NCI-H2081 (cell line): ENCODE measurements around the gene CDKL4.
"Not testable (repeated sequence)": the region's sequence is repeated elsewhere in the genome, so short reads cannot be mapped to it uniquely, and the experiment has no call there.

Experiments used
- DNase-seq, 2 experiments: peaks; one replicate each; lab custom pipeline; 2025; lab: John Stamatoyannopoulos, UW

CDKL4 gene

DNA sequence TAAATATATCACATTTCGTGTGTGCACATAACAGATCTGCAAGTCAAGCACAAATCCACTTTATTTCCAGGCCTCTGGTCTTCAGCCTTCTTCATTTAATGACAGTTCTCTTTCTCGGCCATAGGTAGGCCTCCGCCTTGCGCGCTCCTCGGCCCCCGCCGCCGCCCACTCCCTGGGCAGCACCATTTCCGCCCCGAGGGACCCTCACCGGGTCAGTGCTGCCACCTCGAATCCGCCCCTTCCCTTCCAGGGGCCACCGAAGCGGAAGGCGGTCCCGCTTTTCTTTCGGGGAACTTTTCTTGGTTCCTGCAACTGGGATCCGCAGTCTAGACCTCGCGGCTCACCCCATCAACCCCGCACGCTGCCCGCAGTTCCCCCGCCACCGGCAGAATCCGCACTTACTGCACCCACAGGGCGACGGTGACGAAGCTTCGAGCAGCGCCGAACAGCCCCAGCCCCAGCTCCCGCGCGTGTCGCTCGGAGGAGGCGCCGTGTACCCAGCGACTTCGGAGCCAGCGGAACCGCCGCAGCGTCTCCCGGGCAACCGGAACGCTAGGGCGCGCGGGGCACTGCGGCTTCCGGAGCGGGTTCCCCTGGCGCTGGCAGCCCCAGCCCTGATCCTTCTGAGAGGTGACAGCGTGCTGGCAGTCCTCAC lies at the start of gene CDKL4:
CDKL4 (minus strand) TSS at position 502 of the 655 bp plus-strand sequence.
- no peak for DNase-seq

DNA sequence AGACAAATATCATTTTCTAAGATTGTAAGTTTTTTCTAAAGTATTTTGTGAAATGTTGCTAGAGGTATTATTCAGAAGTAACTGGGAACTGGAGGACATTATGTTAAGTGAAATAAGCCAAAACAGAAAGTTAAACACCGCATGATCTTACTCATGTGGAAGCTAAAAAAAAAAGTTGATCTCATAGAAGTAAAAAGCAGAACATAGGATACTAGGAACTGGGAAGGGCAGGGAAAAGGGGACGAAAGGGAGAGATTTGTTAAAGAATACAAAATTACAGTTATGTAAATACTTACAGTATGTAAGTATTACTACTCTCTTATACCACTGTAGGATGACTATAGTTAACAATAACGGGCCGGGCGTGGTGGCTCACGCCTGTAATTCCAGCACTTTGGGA lies 46.7 kb upstream of the CDKL4 start:
- no peak for DNase-seq

DNA sequence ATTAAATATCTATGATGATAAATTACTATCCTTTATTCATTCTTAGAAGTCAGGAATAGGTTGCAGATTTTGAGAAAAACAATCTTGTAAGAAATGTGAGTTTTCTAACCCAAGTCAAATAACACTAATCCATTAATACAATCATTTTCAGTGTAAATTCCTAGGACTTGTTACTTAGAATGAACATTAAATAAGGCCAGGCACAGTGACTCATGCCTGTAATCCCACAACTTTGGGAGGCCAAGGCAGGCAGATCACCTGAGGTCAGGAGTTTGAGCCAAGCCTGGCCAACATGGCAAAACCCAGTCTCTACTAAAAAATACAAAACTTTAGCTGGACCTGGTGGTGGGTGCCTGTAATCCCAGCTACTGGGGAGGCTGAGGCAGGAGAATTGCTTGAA lies 45.8 kb upstream of the CDKL4 start:
- DNase-seq: no peak

DNA sequence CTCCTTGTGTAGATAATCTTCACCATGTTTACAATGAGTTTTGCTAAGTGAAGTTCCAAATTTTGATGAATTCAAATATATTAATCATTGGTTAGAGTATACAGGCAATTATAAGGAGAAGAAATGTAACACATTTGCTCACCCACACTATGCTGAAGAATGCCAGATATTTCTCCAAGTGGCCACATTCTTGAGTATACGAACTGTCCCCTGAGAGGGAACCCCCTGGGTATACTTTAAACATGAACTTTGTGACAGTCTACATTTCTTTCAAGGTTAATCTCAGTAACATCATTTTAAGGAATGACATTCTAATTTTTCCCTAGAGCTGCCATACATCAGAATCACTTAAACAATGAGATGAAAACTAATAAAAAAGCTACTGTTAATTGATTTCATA lies 39.8 kb upstream of the CDKL4 start:
- DNase-seq: no peak

DNA sequence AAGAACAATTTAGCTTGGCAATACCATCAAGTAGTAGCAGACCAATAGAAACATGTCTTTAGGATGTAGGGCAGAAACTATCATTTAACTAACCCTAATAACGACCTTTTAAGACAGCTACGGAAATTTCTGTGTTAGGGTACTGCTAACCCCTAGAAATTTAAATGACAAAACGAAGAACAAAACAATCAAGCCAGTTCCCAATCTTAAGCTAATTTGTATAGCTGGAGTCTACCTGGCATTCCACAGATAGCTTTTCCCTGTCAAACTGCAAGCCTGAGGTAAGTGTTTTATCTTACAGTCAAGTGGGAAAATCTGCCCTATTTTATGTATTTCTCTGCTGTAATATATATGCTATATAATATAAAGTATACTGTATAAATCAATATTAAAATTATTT lies 37.6 kb upstream of the CDKL4 start:
- no peak for DNase-seq

DNA sequence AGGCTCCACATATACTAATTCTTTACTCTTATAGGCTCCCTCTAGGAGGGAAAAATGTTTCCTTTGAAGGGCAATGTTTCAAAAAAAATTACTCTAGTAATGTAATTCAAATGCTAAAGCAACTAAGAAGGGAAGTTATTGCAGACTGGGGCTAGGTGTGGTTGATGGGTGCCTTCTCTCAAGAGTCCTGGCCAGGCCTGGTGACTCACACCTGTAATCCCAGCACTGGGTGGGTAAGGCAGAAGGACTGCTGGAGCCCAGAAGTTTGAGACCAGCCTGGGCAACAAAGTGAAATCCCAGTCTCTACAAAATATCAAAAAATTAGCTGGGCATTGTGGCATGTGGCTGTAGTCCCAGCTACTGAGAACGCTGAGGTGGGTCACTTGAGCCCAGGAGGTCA lies 31.2 kb upstream of the CDKL4 start:
- no peak for DNase-seq

DNA sequence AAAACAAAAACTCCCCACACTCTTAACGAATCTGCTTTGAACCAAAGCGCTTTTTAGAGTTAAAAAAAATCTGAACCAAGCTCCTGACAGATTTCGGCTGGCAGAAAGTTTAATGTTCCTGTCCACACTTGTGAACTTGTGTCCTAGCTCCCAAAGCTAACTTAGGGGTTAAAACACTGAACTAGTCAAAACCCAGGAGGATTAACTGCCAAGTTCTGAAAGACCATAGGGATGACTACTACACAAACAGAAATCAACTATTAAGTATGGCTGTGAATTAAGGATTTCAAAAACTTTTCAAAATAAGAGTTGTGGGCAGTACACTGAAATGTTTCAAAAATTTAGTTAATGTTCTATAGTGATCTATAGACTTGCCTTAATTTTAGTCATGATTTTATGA lies 26.2 kb upstream of the CDKL4 start:
- DNase-seq: no peak

DNA sequence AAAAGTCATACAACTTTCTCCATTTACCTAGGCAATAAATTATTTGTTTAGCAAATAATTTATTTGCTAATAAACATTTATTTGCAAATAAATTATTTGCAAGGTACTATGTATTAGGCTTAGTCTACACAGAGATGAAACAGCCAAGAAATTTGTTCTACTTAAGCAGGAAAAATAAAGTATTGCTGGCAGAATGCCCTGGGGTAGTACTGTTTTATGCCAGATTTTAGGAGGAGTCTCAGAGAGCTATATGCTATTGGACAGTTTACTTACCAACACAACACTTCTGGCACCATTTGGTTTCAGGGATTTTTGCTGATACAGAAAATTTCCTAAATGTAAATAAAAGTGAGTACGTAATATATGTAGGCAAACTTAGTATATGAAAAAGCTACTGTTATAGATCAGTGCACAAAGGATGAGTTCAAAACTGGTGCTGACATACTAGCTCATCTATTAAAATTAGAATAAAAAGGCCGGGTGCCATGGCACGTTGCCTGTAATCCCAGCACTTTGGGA lies 23.2 kb upstream of the CDKL4 start:
- DNase-seq: no peak

DNA sequence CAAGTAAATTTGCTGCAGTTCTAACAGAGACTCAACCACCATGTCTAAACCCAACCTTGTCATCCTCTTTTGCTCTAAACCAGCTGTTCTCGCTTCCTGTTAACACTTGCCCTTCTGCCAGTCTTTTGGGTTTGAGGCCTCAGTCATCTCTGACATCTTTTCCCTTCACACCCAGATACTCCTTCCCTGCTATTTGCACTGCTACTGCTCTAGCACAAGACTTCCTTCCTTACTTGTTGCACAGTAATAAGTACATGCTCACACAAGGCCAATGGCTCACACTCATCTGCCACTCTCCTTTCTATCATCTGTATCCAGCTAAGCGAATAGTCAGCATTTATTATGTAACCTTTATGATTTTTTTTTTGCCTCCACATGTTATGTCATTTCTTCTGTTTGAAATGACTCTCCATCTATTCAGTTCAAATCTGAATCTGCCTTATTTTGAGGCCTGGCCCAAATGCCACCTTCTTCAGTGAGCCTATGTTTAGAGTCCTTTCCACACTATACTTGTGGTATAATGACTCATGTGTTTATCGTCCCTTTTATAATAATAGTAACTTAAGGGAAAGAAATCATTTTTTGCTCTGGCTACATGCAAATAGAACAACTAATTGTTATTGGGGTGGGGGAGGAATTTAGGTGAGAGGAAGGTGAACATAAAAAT lies 22.5 kb upstream of the CDKL4 start:
- DNase-seq: no peak

DNA sequence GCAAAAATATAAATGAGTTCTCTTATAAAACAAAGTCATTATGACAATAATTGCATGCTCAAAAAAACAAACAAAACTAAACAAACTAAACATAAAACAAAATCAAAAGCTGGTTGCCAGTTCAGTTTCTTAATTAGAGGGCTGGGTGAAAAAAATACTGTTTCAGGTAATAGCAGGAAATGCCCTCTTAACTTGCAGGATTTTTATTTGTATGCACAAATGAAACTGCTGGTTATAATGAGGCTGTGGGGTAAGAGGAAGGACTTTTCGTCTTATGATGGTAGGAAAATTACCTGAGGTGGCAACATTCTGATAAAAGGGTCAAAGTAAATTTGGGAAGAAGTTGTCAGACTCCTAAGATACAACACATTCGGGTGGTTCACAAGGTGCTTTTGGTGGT lies 21.5 kb upstream of the CDKL4 start:
- peak; percentile 34 to 81 for DNase-seq

DNA sequence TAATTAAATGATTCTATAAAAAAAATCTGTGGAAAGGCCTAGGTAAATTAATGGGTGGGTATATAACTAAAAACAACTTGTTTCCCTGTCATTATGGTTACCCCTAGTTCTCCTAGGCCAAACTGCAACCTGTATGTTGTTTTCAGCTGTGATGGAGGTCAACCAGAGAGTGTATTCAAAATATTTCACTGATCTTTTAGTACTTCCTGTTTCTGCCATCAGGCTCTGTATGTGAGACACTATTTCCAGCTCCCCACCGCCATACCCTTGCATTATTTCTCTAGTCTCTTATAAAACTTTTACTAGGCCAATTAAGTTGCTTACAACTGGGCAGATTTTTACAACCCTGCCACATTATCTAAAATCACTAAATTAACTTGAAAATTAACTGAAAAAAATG lies 21.0 kb upstream of the CDKL4 start:
- DNase-seq: no peak

DNA sequence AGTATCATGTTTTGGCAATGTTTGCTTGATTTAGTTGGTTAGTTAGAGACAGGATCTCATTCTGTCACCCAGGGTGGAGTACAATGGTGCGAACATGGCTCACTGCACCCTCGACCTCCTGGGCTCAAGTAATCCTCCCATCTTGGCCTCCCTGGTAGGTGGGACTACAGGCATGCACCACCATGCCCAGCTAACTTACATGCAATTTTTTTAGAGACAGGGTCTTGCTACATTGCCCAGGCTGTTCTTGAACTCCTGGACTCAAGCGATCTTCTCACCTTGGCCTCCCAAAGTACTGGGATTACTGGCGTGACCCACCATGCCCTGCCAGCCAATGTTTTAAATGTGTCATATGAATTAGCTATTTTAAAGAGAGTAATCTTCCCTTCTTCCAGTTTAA lies 16.3 kb upstream of the CDKL4 start:
- DNase-seq: no peak

DNA sequence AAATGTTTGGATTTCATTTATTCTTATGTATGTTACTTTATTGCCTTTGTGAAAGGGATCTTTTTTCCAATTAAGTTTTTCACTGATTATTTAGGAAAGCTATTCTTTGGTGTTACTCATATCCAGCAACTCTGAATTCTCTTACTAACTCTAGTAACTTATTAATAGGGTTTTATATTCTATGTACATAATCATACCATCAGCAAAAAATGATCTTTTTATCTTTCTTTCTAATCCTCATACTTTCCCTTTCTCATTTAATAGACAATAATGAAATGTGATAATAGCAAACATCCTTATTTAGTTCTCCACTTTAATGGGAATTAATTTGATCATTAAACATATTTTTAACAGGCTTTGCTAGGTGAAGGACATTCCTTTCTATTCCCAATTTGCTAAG lies 12.3 kb upstream of the CDKL4 start:
- no peak for DNase-seq

DNA sequence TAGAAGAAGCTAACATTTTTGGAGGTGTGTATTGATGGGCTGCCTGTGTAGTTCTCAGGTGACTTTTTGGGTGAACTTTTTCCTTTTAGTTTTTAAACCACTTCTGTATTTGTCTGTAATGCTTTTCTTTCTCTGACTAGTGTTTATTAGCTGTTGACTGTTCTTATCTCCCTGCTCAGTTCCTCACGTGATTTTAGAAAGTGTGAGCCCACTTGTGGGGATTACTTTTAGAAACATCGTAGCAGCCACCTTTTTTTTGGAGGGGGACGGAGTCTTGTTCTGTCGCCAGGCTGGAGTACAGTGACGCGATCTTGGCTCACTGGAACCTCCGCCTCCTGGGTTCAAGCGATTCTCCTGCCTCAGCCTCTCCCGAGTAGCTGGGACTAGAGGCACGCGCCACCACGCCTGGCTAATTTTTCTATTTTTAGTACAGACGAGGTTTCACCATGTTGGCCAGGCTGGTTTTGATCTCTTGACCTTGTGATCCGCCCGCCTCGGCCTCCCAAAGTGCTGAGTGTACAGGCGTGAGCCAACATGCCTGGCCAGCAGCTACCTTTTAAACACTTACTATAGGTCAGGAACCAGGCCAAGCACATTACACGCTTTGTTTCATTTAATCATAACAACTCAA lies 9.2 kb upstream of the CDKL4 start:
- no peak for DNase-seq

DNA sequence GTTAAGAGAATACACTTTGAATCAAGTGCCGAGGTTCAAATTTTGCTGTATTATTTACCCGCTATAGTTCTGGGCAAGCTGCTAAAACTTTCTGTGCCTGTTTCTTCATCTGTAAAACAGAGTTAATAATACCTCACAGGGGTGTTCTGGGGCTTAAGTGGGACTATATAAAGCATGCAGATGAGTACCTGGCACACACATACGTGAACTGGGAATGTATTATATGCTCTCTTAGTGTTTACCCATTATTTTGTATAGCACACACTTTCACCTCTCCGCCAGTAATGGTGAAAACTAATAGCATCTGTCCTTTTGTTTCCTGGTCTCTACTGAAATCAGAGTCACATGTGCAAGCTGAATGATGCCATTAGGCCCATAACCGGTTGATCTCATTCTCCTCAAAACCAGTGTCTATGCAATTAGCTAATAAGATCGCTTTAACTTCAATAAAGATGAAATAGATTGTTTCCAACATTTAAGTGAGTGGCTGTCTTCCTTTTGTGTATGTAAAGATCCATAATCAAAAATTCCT lies 3.8 kb upstream of the CDKL4 start:
- DNase-seq: peak; percentile 34 to 89

DNA sequence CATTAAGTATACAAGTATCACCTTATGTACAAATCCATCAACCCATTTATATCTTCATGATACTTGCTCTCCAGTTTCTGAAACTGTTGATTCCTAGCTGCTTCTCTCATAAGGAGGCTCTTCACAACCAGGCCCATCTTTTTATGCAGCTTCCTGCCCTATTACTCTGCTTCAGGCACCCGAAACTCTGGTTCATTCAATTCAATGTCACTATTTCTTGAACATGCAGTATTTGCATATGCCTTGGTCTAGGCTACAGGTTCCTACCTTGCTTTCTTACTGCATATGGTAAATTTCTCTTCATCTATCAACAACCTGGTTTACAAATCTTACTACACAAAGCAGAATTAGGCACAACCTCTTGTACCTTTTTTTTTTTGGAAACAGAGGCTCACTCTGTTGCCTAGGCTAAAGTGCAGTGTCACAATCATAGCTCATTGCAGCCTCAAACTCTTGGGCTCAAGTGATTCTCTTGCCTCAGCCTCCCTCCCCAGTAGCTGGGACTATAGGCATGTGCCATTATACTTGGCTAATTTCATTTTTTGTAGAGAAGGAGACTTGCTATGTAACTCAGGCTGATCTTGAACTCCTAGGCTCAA lies 2.7 kb upstream of the CDKL4 start:
- no peak for DNase-seq

DNA sequence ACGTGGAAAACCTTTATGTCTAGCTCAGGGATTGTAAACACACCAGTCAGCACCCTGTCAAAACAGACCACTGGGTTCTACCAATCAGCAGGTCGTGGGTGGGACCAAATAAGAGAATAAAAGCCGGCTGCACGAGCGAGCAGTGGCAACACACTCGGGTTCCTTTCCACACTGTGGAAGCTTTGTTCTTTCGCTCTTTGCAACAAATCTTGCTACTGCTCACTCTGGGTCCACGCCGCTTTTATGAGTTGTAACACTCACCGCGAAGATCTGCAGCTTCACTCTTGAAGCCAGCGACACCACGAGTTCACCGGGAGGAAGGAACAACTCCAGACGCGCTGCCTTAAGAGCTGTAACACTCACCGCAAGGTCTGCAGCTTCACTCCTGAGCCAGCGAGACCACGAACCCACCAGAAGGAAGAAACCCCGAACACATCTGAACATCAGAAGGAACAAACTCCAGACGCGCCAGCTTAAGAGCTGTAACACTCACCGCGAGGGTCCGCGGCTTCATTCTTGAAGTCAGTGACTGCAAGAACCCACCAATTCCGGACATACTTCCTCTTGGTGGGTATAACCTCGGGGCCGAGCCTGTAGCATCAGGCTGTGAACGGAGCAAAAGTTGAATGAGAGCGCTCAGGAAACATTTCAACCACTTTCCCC lies 1.3 kb upstream of the CDKL4 start:
- DNase-seq: not testable (repeated sequence)

DNA sequence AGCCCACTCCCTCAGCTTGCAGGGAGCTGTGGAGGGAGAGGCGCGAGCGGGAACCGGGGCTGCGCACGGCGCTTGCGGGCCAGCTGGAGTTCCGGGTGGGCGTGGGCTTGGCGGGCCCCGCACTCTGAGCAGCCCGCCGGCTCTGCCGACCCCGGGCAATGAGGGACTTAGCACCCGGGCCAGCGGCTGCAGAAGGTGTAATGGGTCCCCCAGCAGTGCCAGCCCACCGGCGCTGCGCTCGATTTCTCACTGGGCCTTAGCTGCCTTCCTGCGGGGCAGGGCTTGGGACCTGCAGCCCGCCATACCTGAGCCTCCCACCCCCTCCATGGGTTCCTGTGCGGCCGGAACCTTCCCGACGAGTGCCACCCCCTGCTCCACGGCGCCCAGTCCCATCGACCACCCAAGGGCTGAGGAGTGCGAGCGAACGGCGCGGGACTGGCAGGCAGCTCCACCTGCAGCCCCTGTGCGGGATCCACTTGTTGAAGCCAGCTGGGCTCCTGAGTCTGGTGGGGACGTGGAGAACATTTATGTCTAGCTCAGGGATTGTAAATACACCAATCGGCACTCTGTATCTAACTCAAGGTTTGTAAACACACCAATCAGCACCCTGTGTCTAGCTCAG lies 582 bp upstream of the CDKL4 start:
- not testable (repeated sequence) for DNase-seq

DNA sequence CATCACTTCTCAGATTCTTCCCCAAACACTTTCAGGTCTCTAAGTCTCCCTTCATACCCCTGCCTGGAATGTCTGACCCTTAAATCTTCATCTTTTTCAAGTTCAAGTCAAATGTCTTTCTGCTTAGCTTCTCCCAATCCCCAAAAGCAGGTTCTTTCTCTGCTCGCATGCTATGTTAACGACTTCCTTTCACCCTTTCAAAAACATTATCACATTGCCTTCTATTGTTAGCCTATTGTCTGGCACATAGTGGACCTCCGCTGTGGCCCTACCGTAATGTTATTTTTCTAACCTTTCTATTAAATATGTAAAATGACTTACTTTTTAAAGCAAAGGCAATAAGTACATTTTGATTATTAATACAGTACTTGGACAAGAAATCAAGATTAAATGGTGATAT lies 2.2 kb downstream of the CDKL4 start:
- DNase-seq: peak in 1 of 2 experiments; percentile 15

DNA sequence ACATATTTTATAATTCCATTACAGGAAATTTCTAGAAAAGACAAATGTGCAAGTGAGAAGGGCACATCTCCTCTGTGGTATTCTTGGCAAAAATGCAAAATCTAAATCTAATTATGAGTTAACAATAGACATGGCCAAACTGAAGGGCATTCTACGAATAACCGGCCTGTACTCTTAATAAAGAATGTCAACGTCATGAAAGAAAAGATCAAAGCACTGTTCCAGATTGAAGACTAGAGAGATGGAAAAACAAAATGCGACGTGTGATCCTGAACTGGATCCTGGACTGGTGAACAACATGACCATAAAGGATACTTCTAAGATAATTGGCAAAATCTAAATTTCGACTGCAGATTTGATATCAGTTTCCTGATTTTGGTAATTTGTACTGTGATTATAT lies 3.0 kb downstream of the CDKL4 start:
- DNase-seq: no peak

DNA sequence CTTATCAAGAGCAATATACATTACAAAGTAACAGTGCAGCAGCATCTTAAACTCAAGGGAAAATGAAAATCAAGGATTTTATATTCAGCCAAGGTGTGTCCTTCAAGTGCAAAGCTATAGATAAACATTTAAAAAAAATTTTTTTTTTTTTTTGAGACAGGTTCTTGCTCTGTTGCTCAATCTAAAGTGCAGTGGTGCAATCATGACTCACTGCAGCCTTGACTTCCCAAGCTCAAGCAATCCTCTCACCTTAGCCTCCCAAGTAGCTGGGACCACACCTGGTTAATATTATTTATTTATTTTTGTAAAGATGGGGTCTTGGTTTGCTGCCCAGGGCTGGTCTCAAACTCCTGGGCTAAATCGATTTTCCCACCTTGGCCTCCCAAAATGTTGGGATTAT lies 9.0 kb downstream of the CDKL4 start:
- no peak for DNase-seq

DNA sequence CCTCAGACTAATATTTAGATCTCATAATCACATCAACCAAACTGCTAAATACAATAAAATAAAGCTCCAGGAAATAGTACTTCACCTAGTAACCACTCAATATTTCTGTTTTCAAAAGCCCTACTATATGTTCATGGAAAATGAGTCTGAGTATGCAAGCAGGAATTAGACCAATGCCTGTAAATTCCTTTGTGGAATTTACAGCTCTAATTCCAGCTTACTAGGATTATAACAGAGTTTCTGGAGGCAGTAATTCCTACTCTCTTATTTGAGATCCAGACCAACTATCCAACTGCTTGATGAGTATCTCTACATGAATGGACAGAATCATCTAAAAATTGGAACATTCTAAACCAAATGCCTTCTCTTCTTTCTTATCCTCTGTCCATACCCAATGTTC lies 11.6 kb downstream of the CDKL4 start:
- no peak for DNase-seq
